Measurements from ENCODE around the gene PLCXD1. TPM values are rescaled to one million over a fixed set of nuclear protein-coding genes. Genes with fewer than 3 reads are reported as not detected.
"Not testable (repeated sequence)": the region's sequence is repeated elsewhere in the genome, so short reads cannot be mapped to it uniquely, and the experiment has no call there.

The PLCXD1 gene
- total RNA-seq, 1 donor from 2014 or later, result 28.7 TPM

- TF ChIP-seq CTCF (conservative IDR thresholded peaks at IDR 0.05; ENCODE audit: low read depth, low read length), result no peak
- DNase-seq (ENCODE audit: low read depth), result no peak
- no peak overlapping the region for H3K4me3 ChIP-seq (ENCODE audit: low read depth, low read length)
These were observed 48.2 kb downstream of the PLCXD1 start for GRCh38 chrX:329291-329910.

DNA sequence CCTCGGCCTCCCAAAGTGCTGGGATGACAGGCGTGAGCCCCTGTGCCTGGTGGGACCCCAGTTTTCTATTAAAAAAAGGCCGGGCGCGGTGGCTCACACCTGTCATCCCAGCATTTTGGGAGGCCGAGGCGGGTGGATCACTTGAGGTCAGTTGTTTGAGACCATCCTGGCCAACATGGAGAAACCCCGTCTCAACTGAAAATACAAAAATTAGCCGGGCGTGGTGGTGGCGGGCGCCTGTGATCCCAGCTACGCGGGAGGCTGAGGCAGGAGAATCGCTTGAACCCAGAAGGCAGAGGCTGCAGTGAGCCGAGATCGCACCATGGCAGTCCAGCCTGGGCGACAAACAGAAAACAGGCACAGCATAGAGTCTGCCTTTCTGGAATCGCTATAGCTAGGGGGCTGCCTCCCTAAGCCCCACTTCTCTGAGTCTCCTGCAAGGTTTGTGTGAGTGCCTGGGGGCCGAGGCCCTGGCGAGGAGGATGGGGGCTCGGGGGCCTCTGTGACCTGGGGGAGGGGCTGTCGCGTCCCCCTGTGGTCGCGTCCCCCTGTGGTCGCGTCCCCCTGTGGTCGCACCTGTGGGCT is 49.1 kb downstream of the PLCXD1 start:
- not testable (repeated sequence) for DNase-seq (ENCODE audit: low read depth); H3K4me3 ChIP-seq (ENCODE audit: low read depth, low read length)

- no peak overlapping the region for H3K4me3 ChIP-seq (ENCODE audit: low read depth, low read length)
- no peak for DNase-seq (ENCODE audit: low read depth)
- TF ChIP-seq CTCF (conservative IDR thresholded peaks at IDR 0.05; ENCODE audit: low read depth, low read length), result no peak
These were observed 49.6 kb downstream of the PLCXD1 start for GRCh38 chrX:330726-331150.

GRCh38 chrX:331151-331824 is 50.1 kb downstream of the PLCXD1 start:
- TF ChIP-seq CTCF (conservative IDR thresholded peaks at IDR 0.05; ENCODE audit: low read depth, low read length), result no peak
- DNase-seq (ENCODE audit: low read depth), result no peak
- no peak overlapping the region for H3K4me3 ChIP-seq (ENCODE audit: low read depth, low read length)

DNA sequence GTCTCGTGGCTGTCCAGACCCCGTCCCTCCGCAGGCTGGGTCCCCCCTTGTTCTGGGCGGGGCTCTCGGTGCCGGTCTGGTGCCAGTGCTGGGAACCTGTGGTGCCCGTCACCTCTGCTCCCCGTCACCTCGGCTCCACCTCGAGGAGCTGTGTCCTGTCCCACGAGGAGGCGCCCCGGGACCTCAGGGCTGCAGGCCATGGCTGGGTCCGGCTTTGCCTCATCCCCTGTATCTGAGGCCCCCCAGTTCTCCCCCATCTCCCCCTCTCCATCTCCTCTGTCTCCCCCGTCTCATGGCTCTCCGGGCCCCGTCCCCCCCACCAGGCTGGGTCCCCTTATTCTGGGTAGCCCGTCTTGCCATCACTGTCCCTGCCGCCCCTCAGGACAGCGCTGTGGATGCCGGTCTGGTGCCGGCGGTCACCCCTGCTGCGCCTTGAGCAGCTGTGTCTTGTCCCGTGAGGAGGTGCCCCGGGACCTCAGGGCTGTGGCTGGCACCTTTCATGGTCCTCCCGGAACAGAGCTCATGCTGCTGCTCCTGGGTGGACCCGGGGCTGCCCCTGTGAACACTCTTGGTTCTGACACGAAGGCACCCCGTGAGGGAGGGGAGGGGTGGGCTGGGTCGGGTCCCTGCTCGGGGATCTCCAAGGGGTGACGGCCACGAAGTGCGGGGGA is 50.8 kb downstream of the PLCXD1 start:
- H3K4me3 ChIP-seq (ENCODE audit: low read depth, low read length), result no peak overlapping the region
- DNase-seq (ENCODE audit: low read depth), result no peak
- TF ChIP-seq CTCF (conservative IDR thresholded peaks at IDR 0.05; ENCODE audit: low read depth, low read length), result no peak

DNA sequence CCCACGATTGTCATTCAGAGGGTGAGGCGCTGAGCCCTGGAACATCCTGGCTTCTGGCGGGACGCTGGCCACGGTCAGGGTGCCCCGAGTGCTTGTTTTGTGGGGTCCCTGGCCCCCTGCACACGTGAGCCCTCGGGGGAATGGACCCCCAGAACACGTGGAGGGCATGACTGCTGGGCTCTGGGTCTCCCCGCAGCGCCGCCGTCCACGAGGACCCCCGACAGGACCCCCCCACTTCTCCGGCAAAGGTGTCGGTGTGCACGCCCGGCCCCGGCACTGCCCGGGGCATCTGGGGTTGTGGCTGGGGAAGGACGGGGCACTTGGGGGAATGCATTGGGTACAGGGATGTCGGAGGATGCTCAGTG is 51.3 kb downstream of the PLCXD1 start:
- no peak for DNase-seq (ENCODE audit: low read depth)
- H3K4me3 ChIP-seq (ENCODE audit: low read depth, low read length), result no peak overlapping the region
- no peak for TF ChIP-seq CTCF (conservative IDR thresholded peaks at IDR 0.05; ENCODE audit: low read depth, low read length)

- DNase-seq (ENCODE audit: low read depth), result no peak
- H3K4me3 ChIP-seq (ENCODE audit: low read depth, low read length), result no peak overlapping the region
- no peak for TF ChIP-seq CTCF (conservative IDR thresholded peaks at IDR 0.05; ENCODE audit: low read depth, low read length)
These were observed 51.9 kb downstream of the PLCXD1 start for GRCh38 chrX:332916-333610.

All from epithelial cell of proximal tubule (primary cell).